ENCODE data around the gene PSD4. TPM values are rescaled to one million over a fixed set of nuclear protein-coding genes. Genes with fewer than 3 reads are reported as not detected.
A peak's percentile ranks its signal among the peaks of the same experiment; 100 is the strongest.

The PSD4 gene
- total RNA-seq, 4 donors from 2014 or later, result 48.2 to 193 (median 87.4) TPM

DNA sequence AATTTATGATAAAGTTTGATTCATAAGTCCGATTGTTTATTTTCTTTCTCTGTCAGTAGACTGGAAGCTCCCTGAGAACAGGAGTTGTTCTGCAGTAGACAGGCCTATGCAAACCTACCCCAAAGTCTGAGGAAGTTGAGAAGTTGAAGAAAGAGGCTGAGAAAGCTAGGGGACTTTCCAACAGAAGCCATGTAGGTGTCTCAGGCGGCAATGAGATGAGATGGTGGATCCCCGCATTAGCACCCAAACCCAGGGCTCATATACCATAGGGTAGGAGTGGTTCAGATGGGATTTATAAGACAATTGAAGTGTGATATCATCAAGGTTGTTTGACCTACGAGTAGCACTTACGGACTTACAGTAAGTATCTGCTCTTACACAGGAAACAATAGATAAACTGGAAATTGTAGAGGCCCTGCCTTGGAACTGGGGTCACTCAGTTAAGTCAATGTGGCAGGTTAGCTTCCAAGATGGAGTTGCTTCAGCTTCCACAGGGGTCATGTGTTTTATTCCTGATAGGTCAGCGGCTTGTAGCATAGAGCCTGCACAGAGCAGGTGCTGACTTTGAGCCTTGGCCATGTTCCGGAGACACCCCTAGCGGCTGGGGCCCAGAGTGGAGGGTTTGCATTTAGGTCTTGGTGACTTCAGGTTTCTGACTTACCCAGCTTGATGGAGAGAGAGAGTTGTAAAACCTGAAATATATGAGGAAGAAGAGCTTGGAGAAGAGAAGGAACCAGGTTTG is 2.3 kb upstream of the PSD4 start:
- H3K36me3 ChIP-seq, result no peaks in the 10 kb centered on the region
- WGBS, 2 donors (ENCODE audit: low coverage in 1 of 2), result 92 to 96% methylated on average over 4 to 8 of the region's 8 CpGs
- no peak for DNase-seq
- TF ChIP-seq, protein P1, sequence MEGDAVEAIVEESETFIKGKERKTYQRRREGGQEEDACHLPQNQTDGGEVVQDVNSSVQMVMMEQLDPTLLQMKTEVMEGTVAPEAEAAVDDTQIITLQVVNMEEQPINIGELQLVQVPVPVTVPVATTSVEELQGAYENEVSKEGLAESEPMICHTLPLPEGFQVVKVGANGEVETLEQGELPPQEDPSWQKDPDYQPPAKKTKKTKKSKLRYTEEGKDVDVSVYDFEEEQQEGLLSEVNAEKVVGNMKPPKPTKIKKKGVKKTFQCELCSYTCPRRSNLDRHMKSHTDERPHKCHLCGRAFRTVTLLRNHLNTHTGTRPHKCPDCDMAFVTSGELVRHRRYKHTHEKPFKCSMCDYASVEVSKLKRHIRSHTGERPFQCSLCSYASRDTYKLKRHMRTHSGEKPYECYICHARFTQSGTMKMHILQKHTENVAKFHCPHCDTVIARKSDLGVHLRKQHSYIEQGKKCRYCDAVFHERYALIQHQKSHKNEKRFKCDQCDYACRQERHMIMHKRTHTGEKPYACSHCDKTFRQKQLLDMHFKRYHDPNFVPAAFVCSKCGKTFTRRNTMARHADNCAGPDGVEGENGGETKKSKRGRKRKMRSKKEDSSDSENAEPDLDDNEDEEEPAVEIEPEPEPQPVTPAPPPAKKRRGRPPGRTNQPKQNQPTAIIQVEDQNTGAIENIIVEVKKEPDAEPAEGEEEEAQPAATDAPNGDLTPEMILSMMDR (IDR thresholded peaks at IDR 0.05), result no peak
- TF ChIP-seq EP300 (IDR thresholded peaks at IDR 0.05; ENCODE audit: low read depth) (no peak), POLR2AphosphoS5 (IDR thresholded peaks at IDR 0.05) (no peak), POLR2A (IDR thresholded peaks at IDR 0.05) (no peak)
- no peak overlapping the region for H3K27ac ChIP-seq
- peaks cover 0 to 20% (median 5%) of the 10 kb centered on the region in 4 donors for H3K4me1 ChIP-seq
- no peak overlapping the region for H3K4me3 ChIP-seq
- H3K9me3 ChIP-seq, result no peaks in the 10 kb centered on the region
- no peaks in the 10 kb centered on the region for H3K27me3 ChIP-seq
- in situ Hi-C loops (cut with MboI; ENCODE audit: low pct_ligation_motif_present in 1 of 4, low pct_unique_long_range_greater_than_20kb in 1 of 4, low sequenced_read_pairs in 3 of 4) (no loop called here), intact Hi-C loops (cut with DNase I; ENCODE audit: low total_unique reads) (no loop called here)

DNA sequence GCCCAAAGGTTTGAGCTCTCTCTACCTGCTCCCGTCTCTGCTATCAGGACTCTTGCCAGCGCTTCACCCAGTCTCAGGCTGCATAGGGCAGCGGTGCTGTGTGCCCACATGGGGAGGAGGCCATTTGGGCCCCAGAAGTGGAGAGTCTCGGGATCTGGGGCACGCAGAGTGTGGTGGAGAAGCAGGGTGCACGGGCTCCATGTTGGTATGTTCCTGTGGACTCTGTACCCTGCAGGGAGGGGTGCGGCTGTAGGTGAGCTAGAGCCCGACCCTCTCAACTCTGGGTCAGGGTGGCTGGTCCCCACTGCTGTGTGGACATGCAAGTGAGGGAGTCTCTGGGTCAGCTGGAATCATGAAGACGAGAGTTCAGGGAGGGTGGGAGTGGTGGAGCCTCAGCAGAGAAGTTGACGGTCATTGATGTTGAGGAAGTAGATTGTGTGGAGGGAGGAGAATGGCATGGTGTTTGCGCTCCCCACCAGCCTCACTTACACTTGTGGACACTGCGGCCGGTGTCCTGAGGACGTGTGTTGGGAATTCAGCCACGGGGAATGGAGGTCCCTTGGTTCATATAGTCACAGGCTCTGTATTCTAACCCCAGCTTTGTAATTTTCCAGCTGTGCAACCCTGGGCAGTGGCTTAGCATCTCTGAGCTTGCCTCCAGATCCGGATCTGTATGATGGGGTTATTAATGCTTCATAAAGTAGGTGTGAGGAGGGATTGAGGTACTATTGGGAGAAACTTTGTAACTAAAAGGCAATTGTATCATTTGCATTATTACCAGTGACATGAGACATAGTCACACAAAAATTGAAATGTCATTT is 840 bp upstream of the PSD4 start:
- Histone ChIP-seq H3K4me3 (no peak overlapping the region), H3K27me3 (no peaks in the 10 kb centered on the region), H3K4me1 (peaks cover 0 to 7% (median 0%) of the 10 kb centered on the region in 4 donors), H3K27ac (peak overlapping the region; percentile 44 to 82 (median 53)), H3K36me3 (no peaks in the 10 kb centered on the region), H3K9me3 (no peaks in the 10 kb centered on the region)
- WGBS, 2 donors (ENCODE audit: low coverage in 1 of 2), result 91 to 100% methylated on average over 7 to 16 of the region's 16 CpGs
- in situ Hi-C loops (cut with MboI; ENCODE audit: low pct_ligation_motif_present in 1 of 4, low pct_unique_long_range_greater_than_20kb in 1 of 4, low sequenced_read_pairs in 3 of 4) (no loop called here), intact Hi-C loops (cut with DNase I; ENCODE audit: low total_unique reads) (no loop called here)
- no peak for DNase-seq
- TF ChIP-seq, protein P1 (IDR thresholded peaks at IDR 0.05), result no peak
- TF ChIP-seq POLR2AphosphoS5 (IDR thresholded peaks at IDR 0.05) (no peak), EP300 (IDR thresholded peaks at IDR 0.05; ENCODE audit: low read depth) (no peak), POLR2A (IDR thresholded peaks at IDR 0.05) (no peak)

DNA sequence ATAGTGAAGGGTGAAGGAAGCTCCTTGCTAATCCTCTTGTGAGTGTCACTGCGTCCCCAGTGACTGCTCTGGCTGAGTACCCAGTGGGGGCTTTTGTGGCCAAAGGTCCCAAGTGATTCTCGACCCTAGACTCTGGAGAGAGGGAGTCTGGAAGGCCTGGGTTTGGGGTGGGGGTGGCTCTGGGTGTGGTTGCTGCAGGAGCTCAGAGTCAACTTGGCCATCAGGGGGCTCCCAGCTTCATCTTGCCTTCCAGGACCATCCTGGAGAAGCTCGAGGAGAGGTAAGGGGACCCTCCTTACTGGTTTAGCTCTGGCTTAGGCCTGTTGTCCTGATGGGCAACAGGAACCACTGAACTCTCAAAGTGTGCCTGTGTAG is 592 bp downstream of the PSD4 start:
- Histone ChIP-seq H3K27me3 (no peaks in the 10 kb centered on the region), H3K27ac (peak overlapping the region; percentile 44 to 82 (median 53)), H3K36me3 (no peaks in the 10 kb centered on the region), H3K4me3 (peak overlapping the region in 3 of 4 donors; percentile 6 to 38 (median 11)), H3K4me1 (peaks cover 0 to 5% (median 0%) of the 10 kb centered on the region in 4 donors), H3K9me3 (no peaks in the 10 kb centered on the region)
- WGBS, 2 donors (ENCODE audit: low coverage in 1 of 2), result 39% methylated on average over 2 of the region's 3 CpGs; no CpG with 5 or more reads in 1 of the 2 donors
- intact Hi-C loops (cut with DNase I; ENCODE audit: low total_unique reads), result no loop called here
- TF ChIP-seq, protein P1 (IDR thresholded peaks at IDR 0.05), result no peak
- TF ChIP-seq POLR2AphosphoS5 (IDR thresholded peaks at IDR 0.05) (no peak), EP300 (IDR thresholded peaks at IDR 0.05; ENCODE audit: low read depth) (no peak), POLR2A (IDR thresholded peaks at IDR 0.05) (no peak)
- DNase-seq, result no peak
- in situ Hi-C loops (cut with MboI; ENCODE audit: low pct_ligation_motif_present in 1 of 4, low pct_unique_long_range_greater_than_20kb in 1 of 4, low sequenced_read_pairs in 3 of 4), result no loop called here

DNA sequence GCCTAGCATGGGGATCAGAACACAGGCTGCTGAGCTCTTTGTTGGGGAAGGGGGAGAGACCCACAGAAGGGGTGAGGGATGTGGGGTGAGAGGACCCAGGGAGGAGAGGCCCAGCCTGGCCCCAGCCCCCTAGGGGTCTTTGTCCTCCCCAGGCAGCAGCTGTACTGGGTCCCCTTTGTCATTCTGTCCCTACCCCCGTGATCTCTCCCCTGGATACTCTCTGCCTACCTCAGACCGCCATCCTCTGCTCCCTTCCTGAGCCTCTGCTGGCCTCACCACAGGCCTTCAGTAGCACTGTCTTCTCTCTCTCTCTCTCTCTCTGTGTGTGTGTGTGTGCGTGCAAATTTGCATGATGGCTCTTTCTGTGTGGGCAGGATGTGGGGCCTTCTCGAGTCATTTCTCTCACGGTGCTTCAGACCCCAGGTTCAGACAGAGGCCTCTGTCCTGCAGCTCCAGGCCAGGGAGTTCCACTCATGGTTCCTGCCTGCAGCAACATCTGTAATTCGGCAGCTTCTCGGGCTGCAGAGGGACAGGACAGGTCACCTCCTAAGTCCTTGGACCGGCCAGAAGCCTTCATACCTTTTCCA is 1.4 kb downstream of the PSD4 start:
- WGBS, 2 donors (ENCODE audit: low coverage in 1 of 2), result 57% methylated on average over 8 of the region's 8 CpGs; no CpG with 5 or more reads in 1 of the 2 donors
- intact Hi-C loops (cut with DNase I; ENCODE audit: low total_unique reads), result no loop called here
- H3K4me1 ChIP-seq, result peaks cover 0 to 10% (median 0%) of the 10 kb centered on the region in 4 donors
- H3K36me3 ChIP-seq, result no peaks in the 10 kb centered on the region
- peak overlapping the region; percentile 44 to 82 (median 53) for H3K27ac ChIP-seq
- peak; percentile 68 for DNase-seq
- H3K27me3 ChIP-seq, result no peaks in the 10 kb centered on the region
- in situ Hi-C loops (cut with MboI; ENCODE audit: low pct_ligation_motif_present in 1 of 4, low pct_unique_long_range_greater_than_20kb in 1 of 4, low sequenced_read_pairs in 3 of 4), result no loop called here
- no peak for TF ChIP-seq EP300 (IDR thresholded peaks at IDR 0.05; ENCODE audit: low read depth)
- TF ChIP-seq POLR2AphosphoS5 (IDR thresholded peaks at IDR 0.05), result peak in 2 of 3 donors; percentile 41 to 66
- TF ChIP-seq, protein P1 (IDR thresholded peaks at IDR 0.05), result no peak
- peak; percentile 28 for TF ChIP-seq POLR2A (IDR thresholded peaks at IDR 0.05)
- H3K4me3 ChIP-seq, result peak overlapping the region in 2 of 4 donors; percentile 11 to 38
- no peaks in the 10 kb centered on the region for H3K9me3 ChIP-seq
